Measurements from ENCODE around the gene GNG11.
"Not testable (repeated sequence)": the region's sequence is repeated elsewhere in the genome, so short reads cannot be mapped to it uniquely, and the experiment has no call there.

Gene GNG11

GRCh38 chr7:93911661-93912060 is 9.9 kb upstream of the GNG11 start:
- peak; percentile 30 to 35 for ATAC-seq

DNA sequence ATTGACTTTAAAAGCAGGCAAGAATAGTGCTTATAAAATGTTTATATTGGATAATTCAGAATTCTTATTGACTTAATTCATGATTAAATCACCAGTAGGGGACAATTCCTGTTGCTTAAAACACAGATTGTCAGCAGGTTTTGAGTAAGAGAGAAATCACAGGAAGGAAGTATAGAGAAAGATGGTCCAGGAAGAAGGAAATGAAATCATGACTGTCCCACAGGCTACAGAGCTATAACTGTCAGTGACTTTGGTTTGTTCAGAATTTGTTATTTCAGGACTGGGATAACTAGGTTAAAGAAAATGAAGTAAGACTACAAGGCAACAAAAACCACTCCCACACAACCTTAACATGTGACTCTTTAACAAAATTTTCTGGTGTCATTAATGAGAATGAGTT is 8.3 kb upstream of the GNG11 start:
- ATAC-seq, result no peak

- ATAC-seq, result no peak
Observed at GRCh38 chr7:93914581-93915066, 6.9 kb upstream of the GNG11 start.

DNA sequence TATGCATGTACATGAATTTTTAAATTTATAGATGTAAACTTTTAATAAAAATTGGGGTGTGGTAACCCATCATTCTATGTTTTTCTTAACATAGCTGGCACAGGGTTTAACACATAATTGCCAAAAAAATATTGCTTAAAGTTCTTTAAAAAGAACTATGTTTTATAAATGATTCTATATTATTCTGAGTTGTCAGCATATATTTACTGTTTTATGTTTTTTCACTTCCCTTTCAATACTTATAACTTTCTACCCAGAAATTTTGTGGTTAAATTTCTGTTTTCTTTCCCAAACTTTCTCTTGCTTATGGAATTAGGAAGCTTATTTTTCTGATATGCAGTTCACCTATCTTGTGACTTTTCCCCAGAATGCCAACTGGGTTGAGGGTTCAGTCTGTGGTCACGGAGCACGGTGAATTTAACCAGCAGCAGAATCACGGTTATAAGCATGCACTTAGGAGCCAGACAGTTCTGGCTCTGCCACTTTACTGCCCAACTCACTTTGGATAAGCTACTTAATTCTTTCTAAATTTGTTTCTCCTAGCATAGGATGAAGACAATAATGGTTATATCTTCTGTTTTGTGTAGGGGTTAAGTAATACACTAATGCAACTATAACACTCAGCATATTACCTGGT is 6.2 kb upstream of the GNG11 start:
- ATAC-seq, result not testable (repeated sequence)

DNA sequence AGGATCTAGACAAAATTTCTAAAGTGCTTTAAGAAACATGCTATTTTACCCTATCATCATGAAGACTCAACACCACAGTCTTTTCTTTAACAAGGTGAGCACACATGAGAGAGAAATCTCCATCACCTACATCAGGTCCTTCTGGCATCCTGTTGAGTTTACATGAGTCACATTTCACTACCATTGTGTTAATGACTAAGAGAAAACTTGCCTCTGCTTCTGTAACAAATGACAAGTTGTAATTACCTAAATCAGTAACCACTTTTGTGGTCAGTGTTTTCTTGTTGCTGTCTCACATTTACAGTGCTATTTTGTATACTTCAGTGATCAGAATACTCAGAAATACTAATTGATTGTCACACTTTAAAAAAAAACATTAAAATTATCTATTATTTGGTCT is 5.6 kb upstream of the GNG11 start:
- ATAC-seq, result peak; percentile 51 to 59

DNA sequence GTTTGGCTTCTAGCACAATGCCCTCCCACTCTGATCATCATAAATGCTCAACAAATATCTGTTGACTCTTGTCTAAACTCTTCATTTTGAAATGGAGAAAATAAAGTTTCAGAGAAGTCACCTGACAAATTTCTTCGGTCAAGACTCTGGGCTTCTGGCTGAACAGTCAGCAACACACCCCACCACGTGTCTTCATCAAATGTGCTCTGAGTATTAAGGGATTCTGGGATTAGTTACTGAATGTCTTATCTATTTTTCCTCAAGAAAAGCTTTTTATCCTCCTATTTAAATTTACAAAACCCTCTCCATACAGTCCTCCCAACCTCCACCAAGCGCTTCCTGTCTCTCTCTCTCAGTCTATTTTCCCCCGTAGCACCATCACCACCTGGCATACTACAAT is 5.2 kb upstream of the GNG11 start:
- not testable (repeated sequence) for ATAC-seq

DNA sequence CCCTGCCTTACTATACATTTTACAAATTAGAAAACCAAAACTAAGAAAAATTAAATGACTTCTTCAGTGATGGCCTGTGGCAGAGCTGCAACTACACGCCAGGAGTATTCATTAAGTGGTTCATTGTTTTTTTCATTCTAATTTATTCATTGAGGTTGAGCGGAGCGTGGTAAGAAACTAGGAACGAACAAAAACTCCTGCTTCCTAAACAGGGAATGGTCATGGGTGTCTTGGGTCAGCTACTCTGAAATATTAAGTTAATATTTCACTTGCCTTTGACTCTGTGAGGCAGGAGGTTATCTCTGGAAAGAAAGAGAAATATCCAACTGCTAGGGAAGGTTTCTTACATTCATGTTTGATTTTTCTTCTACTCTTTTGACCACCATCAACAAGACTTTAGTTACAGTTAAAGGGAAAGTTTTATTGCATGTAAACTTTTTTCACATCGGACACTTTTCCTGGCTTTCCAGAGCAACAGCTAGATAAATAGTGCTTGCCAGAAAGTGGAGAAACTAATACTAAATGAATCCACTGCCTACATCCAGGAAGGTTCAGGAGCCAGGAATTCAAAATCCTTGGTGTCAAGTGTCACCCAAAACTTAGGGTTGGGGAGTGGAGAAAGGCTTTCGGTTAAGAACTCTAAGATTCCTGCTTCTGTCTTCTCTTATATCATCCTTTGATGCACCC is 896 bp upstream of the GNG11 start:
- no peak for ATAC-seq

GRCh38 chr7:93921186-93921585 is 349 bp upstream of the GNG11 start:
- ATAC-seq, result no peak

- ATAC-seq, result no peak
Observed at GRCh38 chr7:93923296-93923695, 1.8 kb downstream of the GNG11 start.

GRCh38 chr7:93923942-93924341 is 2.4 kb downstream of the GNG11 start:
- ATAC-seq, result no peak

GRCh38 chr7:93926800-93927199 is 5.3 kb downstream of the GNG11 start:
- ATAC-seq, result no peak

DNA sequence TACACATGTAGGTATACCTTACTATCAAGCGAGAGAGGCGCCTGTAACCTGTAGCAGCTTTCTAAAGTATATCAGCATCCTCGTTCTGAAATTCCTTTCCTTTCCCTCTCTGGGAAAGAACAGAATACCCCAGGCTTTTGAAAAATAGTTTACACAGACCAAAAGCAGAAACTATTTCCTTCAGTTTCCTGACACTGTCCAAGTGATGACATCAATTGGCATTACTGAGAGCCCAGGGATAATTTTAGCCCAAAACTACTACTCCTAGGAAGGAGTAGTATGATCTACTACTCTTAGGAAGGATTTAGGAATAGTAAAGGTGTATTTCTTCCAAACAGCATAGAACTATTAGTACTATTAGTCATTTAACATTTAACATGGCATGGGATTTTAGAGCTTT is 6.0 kb downstream of the GNG11 start:
- ATAC-seq, result no peak

GRCh38 chr7:93931655-93932054 is 10.1 kb downstream of the GNG11 start:
- ATAC-seq, result no peak

DNA sequence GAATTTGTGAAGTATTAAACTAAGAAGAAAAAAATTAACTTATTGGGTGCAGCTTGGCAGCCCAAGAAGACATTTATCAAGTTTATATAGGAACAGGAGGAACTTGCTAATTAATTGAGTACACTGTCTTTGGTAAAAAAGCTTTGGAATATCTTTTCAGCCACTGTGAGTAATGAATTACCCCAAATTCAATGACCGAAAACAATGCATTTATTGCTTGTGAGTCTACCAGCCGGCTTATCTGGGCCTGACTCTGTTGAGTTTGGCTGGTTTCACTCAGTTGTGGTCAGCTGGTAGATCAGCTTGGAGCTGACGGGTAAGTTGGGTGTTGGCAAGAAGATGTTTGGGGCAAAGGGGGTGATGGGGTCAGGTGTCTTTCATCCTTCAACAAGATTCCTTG is 11.6 kb downstream of the GNG11 start:
- ATAC-seq, result no peak

- ATAC-seq, result no peak
Observed at GRCh38 chr7:93935102-93935501, 13.6 kb downstream of the GNG11 start.

GRCh38 chr7:93937818-93938217 is 16.3 kb downstream of the GNG11 start:
- no peak for ATAC-seq

- ATAC-seq, result no peak
Observed at GRCh38 chr7:93938293-93938692, 16.8 kb downstream of the GNG11 start.

DNA sequence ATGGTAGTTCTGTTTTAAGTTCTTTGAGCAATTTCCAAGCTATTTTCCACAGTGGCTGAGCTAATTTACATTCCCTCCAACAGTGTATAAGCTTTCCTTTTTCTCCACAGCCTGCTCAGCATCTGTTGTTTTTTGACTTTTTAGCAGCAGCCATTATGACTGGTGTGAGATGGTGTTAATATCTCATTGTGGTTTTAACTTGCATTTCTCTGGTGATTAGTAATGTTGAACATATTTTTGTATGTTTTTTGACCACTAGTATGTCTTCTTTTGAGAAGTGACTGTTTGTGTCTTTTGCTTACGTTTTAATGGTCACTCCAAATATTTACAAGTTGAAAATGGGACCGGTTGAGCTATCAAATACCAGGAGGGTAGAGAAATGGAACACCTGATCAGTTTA is 20.4 kb downstream of the GNG11 start:
- ATAC-seq, result no peak

GRCh38 chr7:93943816-93944540 is 22.4 kb downstream of the GNG11 start:
- no peak for ATAC-seq

DNA sequence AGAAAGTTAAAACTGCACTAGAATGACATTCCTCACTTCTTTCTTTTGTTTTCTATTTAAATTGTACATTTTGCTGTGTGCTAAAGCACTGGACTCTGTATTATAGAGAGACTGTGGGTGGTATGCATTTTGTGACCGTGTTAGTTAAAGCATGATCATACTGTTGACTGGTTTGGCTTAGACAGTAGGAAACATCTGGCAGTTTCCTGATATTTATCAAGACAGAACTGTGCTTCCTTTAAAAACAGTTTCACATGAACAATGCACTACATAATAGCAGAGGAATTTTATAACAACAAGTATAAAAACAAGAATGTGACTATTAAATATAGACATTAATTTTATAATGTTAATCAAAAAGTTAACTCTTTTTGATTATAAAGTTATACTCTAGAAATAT is 23.1 kb downstream of the GNG11 start:
- no peak for ATAC-seq

DNA sequence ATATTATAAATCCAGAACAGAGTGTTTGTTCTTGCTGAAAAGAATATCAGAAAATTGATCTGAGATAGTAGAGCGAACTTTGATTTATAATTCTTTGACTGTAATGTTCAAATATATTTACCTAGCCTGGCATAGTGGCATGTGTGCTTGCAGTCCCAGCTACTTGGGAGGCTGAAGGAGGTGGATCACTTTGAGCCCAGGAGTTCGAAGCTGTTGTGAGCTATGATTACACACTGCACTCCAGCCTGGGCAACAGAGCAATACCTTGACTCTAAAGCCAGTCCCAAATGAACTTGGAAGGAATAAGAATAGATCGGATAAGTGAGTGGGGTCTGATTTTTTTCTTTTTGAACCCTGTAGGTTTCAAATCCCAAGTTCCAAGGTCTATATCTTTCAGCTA is 23.5 kb downstream of the GNG11 start:
- ATAC-seq, result no peak

GRCh38 chr7:93945756-93946535 is 24.4 kb downstream of the GNG11 start:
- no peak for ATAC-seq

DNA sequence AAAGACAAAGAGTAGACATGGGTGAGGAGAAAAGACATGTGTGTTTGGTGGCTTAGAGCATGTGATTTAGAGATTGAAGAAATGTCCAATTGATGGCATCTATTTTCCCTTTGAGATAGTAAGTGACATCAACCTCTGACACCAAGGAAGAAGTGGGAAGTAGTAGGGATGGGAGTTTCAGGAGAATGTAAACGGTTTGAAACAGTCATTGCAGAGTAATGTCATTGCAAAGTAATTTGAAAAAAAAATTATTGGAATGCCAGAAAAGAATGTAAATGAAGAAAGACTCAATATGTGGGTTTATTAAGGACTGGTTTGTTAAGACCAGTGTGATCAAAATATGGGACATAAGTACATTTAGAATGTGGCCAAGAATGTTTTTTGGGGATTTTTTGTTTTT is 26.6 kb downstream of the GNG11 start:
- no peak for ATAC-seq
